Esophagus muscularis mucosa (tissue), 4 donors: Measurements from ENCODE around the gene UTP3. TPM values are rescaled to one million over a fixed set of nuclear protein-coding genes. Genes with fewer than 3 reads are reported as not detected.

Experiments used
- DNase-seq: peaks from one replicate; pipeline ENCODE4 v3.0.0-alpha.2; 2017; ENCODE audit errors: extremely low spot score
- H3K27ac ChIP-seq, 4 donors: fragments of 200-600 bp; sonication (generic); replicated peaks in 1 of 4; 1 replicate in 3 of 4; 2 replicates in 1 of 4; pipeline ENCODE4 v1.5.1; 2016 to 2019; ENCODE audit warnings: mild to moderate bottlenecking in 1 of 4
- H3K27me3 ChIP-seq, 4 donors: fragments of 200-600 bp; sonication (generic); one replicate each; pipeline versions ENCODE4 v1.5.1 to v1.6.0; 2016 to 2019
- H3K36me3 ChIP-seq, 4 donors: fragments of 200-600 bp; sonication (generic); one replicate each; pipeline ENCODE4 v1.5.1; 2016 to 2019
- H3K4me1 ChIP-seq, 4 donors: fragments of 200-600 bp; sonication (generic); one replicate each; pipeline ENCODE4 v1.5.1; 2016 to 2019
- H3K4me3 ChIP-seq, 4 donors: fragments of 200-600 bp; sonication (generic); 1 replicate in 2 of 4; 2 replicates in 2 of 4; pipeline ENCODE4 v1.5.1; 2016 to 2019; ENCODE audit warnings: mild to moderate bottlenecking in 4 of 4, moderate library complexity in 1 of 4
- H3K9me3 ChIP-seq, 4 donors: fragments of 200-600 bp; sonication (generic); 1 replicate in 3 of 4; 2 replicates in 1 of 4; pipeline ENCODE4 v1.5.1; 2016 to 2019
- EP300 ChIP-seq: sonication (generic); formaldehyde crosslinking; IDR thresholded peaks from one replicate; pipeline ENCODE4 v1.6.1; 2017; ENCODE audit warnings: antibody characterized with exemption
- POLR2A ChIP-seq: fragments of 450-650 bp; IDR thresholded peaks from one replicate; pipeline ENCODE4 v1.6.1; 2017; ENCODE audit warnings: antibody characterized with exemption, moderate library complexity, mild to moderate bottlenecking, low read depth
- POLR2AphosphoS5 ChIP-seq, 2 donors: sonication (generic); formaldehyde crosslinking; IDR thresholded peaks; one replicate each; pipeline ENCODE4 v1.6.1; 2017; ENCODE audit warnings: antibody characterized with exemption in 2 of 2
- WGBS: methylation state at CpG from one replicate; pipeline ENCODE4 v1.1.5; 2018; 5-methylcytosine and 5-hydroxymethylcytosine counted together
- intact Hi-C: fragments of 100-400 bp; cut with DNase I; formaldehyde crosslinking; loops from one replicate; pipeline ENCODE4 v1.15.1; 2023
- total RNA-seq, 4 donors: library from RNA; depleted of rRNA; stranded (reverse); fragments of >200 nt; gene quantifications; one replicate each; pipeline versions ENCODE4 v1.1.0 to v1.2.1, GENCODE V29; 2016
- TF ChIP-seq, protein P1 (sequence below), 3 experiments: fragments of 200-600 bp in 2 of 3; fragments of 450-650 bp in 1 of 3; sonication (generic) in 2 of 3; IDR thresholded peaks; one replicate each; pipeline ENCODE4 v1.5.1; 2017 to 2019; ENCODE audit warnings: antibody characterized with exemption in 3 of 3, mild to moderate bottlenecking in 2 of 3, moderate library complexity in 1 of 3

The UTP3 gene
- total RNA-seq, 4 donors from 2014 or later: 19.9 to 31.3 (median 21.8) TPM

GRCh38 chr4:70718811-70719604 lies 30.7 kb downstream of the UTP3 start:
- no peak for DNase-seq
- H3K36me3 ChIP-seq: no peaks in the 10 kb centered on the region
- TF ChIP-seq EP300: no peak
- TF ChIP-seq, protein P1, sequence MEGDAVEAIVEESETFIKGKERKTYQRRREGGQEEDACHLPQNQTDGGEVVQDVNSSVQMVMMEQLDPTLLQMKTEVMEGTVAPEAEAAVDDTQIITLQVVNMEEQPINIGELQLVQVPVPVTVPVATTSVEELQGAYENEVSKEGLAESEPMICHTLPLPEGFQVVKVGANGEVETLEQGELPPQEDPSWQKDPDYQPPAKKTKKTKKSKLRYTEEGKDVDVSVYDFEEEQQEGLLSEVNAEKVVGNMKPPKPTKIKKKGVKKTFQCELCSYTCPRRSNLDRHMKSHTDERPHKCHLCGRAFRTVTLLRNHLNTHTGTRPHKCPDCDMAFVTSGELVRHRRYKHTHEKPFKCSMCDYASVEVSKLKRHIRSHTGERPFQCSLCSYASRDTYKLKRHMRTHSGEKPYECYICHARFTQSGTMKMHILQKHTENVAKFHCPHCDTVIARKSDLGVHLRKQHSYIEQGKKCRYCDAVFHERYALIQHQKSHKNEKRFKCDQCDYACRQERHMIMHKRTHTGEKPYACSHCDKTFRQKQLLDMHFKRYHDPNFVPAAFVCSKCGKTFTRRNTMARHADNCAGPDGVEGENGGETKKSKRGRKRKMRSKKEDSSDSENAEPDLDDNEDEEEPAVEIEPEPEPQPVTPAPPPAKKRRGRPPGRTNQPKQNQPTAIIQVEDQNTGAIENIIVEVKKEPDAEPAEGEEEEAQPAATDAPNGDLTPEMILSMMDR (IDR thresholded peaks at IDR 0.05): no peak
- TF ChIP-seq POLR2A: no peak
- TF ChIP-seq POLR2AphosphoS5 (IDR thresholded peaks at IDR 0.05): no peak
- intact Hi-C loops: no loop called here
- 91% methylated on average over 13 of the region's 13 CpGs for WGBS
- no peak overlapping the region for H3K4me3 ChIP-seq
- H3K27ac ChIP-seq: no peak overlapping the region
- H3K4me1 ChIP-seq: peaks cover 1 to 23% (median 19%) of the 10 kb centered on the region in 4 donors
- no peaks in the 10 kb centered on the region for H3K9me3 ChIP-seq
- H3K27me3 ChIP-seq: no peaks in the 10 kb centered on the region

DNA sequence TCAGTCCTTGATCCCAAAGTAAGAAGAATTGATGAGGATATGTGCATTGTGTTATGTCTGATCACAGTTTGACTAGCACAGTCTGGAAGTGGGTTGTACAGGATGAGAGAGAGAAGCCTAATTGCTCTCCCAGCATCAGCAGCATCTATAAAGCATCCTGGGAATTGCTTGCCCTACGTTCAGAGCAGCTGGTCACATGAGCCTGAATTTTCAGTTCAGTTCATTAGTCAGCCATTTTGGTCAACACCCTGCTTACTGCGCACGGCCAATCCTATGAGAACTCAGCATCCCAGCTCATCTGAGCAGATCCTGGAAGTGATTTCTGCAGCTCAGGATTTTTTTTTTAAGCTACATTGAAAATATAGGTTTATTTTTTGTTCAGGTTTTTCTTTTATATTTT lies 33.4 kb downstream of the UTP3 start, which contains the start of gene RUFY3:
TSS of gene RUFY3 (plus strand) at position 218 of the 400 bp plus-strand sequence. CDS start 610 bp downstream, outside the sequence.
- H3K27me3 ChIP-seq: no peaks in the 10 kb centered on the region
- peak within 1 kb of the TSS; percentile 48 to 60 (median 52) for H3K4me3 ChIP-seq
- intact Hi-C loops: no loop called here
- H3K27ac ChIP-seq: peak within 1 kb of the TSS; percentile 73 to 80 (median 75)
- no peak for DNase-seq
- H3K4me1 ChIP-seq: peaks cover 3 to 41% (median 31%) of the 10 kb centered on the region in 4 donors
- H3K36me3 ChIP-seq: no peaks in the 10 kb centered on the region
- WGBS: 28% methylated on average over 3 of the region's 3 CpGs
- TF ChIP-seq, protein P1 (IDR thresholded peaks at IDR 0.05): no peak
- peak; percentile 49 to 69 for TF ChIP-seq POLR2AphosphoS5 (IDR thresholded peaks at IDR 0.05)
- no peaks in the 10 kb centered on the region for H3K9me3 ChIP-seq

- intact Hi-C loops: no loop called here
- Histone ChIP-seq H3K4me3 (peak overlapping the region; percentile 48 to 60 (median 52)), H3K27me3 (no peaks in the 10 kb centered on the region), H3K4me1 (peaks cover 3 to 41% (median 31%) of the 10 kb centered on the region in 4 donors), H3K36me3 (no peaks in the 10 kb centered on the region), H3K9me3 (no peaks in the 10 kb centered on the region), H3K27ac (peak overlapping the region; percentile 73 to 80 (median 75))
- TF ChIP-seq POLR2AphosphoS5 (IDR thresholded peaks at IDR 0.05): no peak
- TF ChIP-seq, protein P1 (IDR thresholded peaks at IDR 0.05): no peak
- TF ChIP-seq POLR2A: no peak
- TF ChIP-seq EP300: no peak
- DNase-seq: no peak
- WGBS: 52% methylated on average over 6 of the region's 7 CpGs
These were observed 34.0 kb downstream of the UTP3 start for GRCh38 chr4:70722199-70722791.

- H3K4me3 ChIP-seq: no peak overlapping the region
- H3K36me3 ChIP-seq: no peaks in the 10 kb centered on the region
- intact Hi-C loops: no loop called here
- peaks cover 3 to 42% (median 34%) of the 10 kb centered on the region in 4 donors for H3K4me1 ChIP-seq
- no peak overlapping the region for H3K27ac ChIP-seq
- H3K27me3 ChIP-seq: no peaks in the 10 kb centered on the region
- no peaks in the 10 kb centered on the region for H3K9me3 ChIP-seq
- TF ChIP-seq POLR2AphosphoS5 (IDR thresholded peaks at IDR 0.05) (no peak), EP300 (no peak), POLR2A (no peak)
- TF ChIP-seq, protein P1 (IDR thresholded peaks at IDR 0.05): no peak
- WGBS: 100% methylated on average over 3 of the region's 3 CpGs
- no peak for DNase-seq
These were observed 36.1 kb downstream of the UTP3 start for GRCh38 chr4:70724463-70724862.
